ENCODE results near the gene DOCK2. TPM values are rescaled to one million over a fixed set of nuclear protein-coding genes. Genes with fewer than 3 reads are reported as not detected.

DOCK2 gene
- total RNA-seq, 1 donor: 167 TPM

GRCh38 chr5:169682026-169682425 is 45.0 kb downstream of the DOCK2 start:
- DNase-seq (ENCODE audit: low read depth in 2 of 3, low spot score in 2 of 3): no peak

- no peak for DNase-seq (ENCODE audit: low read depth in 2 of 3, low spot score in 2 of 3)
These were observed 49.1 kb downstream of the DOCK2 start for GRCh38 chr5:169686137-169686536.

- no peak for DNase-seq (ENCODE audit: low read depth in 2 of 3, low spot score in 2 of 3)
These were observed 51.0 kb downstream of the DOCK2 start for GRCh38 chr5:169688106-169688505.

- DNase-seq (ENCODE audit: low read depth in 2 of 3, low spot score in 2 of 3): no peak
These were observed 54.4 kb downstream of the DOCK2 start for GRCh38 chr5:169691471-169691870.

GRCh38 chr5:169694091-169694625 is 57.1 kb downstream of the DOCK2 start:
- no peak for DNase-seq (ENCODE audit: low read depth in 2 of 3, low spot score in 2 of 3)

- DNase-seq (ENCODE audit: low read depth in 2 of 3, low spot score in 2 of 3): no peak
These were observed 58.0 kb downstream of the DOCK2 start for GRCh38 chr5:169695025-169695625.

- DNase-seq (ENCODE audit: low read depth in 2 of 3, low spot score in 2 of 3): no peak
These were observed 58.9 kb downstream of the DOCK2 start for GRCh38 chr5:169695919-169696490.

- DNase-seq (ENCODE audit: low read depth in 2 of 3, low spot score in 2 of 3): no peak
These were observed 59.8 kb downstream of the DOCK2 start for GRCh38 chr5:169696621-169697510.

GRCh38 chr5:169697511-169697890 is 60.4 kb downstream of the DOCK2 start:
- no peak for DNase-seq (ENCODE audit: low read depth in 2 of 3, low spot score in 2 of 3)

- no peak for DNase-seq (ENCODE audit: low read depth in 2 of 3, low spot score in 2 of 3)
These were observed 60.9 kb downstream of the DOCK2 start for GRCh38 chr5:169697976-169698375.

GRCh38 chr5:169700611-169701010 is 63.5 kb downstream of the DOCK2 start:
- no peak for DNase-seq (ENCODE audit: low read depth in 2 of 3, low spot score in 2 of 3)

GRCh38 chr5:169701910-169702451 is 64.9 kb downstream of the DOCK2 start:
- peak in 2 of 3 donors; percentile 1 to 25 for DNase-seq (ENCODE audit: low read depth in 2 of 3, low spot score in 2 of 3)

GRCh38 chr5:169702693-169703481 is 65.8 kb downstream of the DOCK2 start:
- DNase-seq (ENCODE audit: low read depth in 2 of 3, low spot score in 2 of 3): no peak

GRCh38 chr5:169703813-169704212 is 66.7 kb downstream of the DOCK2 start:
- DNase-seq (ENCODE audit: low read depth in 2 of 3, low spot score in 2 of 3): no peak

GRCh38 chr5:169705322-169705721 is 68.2 kb downstream of the DOCK2 start:
- DNase-seq (ENCODE audit: low read depth in 2 of 3, low spot score in 2 of 3): no peak

GRCh38 chr5:169706071-169706470 is 69.0 kb downstream of the DOCK2 start:
- DNase-seq (ENCODE audit: low read depth in 2 of 3, low spot score in 2 of 3): no peak

GRCh38 chr5:169706758-169707450 is 69.8 kb downstream of the DOCK2 start:
- DNase-seq (ENCODE audit: low read depth in 2 of 3, low spot score in 2 of 3): no peak

- DNase-seq (ENCODE audit: low read depth in 2 of 3, low spot score in 2 of 3): no peak
These were observed 70.6 kb downstream of the DOCK2 start for GRCh38 chr5:169707686-169708085.

GRCh38 chr5:169710675-169711074 is 73.6 kb downstream of the DOCK2 start:
- no peak for DNase-seq (ENCODE audit: low read depth in 2 of 3, low spot score in 2 of 3)
